HG02973 (cell line): ENCODE data around the gene OR4N5.

Experiments used
- ATAC-seq: cut with Tn5 transposase; IDR thresholded peaks from one replicate; pipeline ENCODE4 v1.9.1; 2021; ENCODE audit warnings: moderate library complexity; ENCODE audit not compliant: unreplicated experiment

The OR4N5 gene

GRCh38 chr14:20194101-20194500, 55.5 kb downstream of the OR4N5 start:
- no peak for ATAC-seq
